ENCODE measurements around the gene SPATC1L.
"Not testable (repeated sequence)": the region's sequence is repeated elsewhere in the genome, so short reads cannot be mapped to it uniquely, and the experiment has no call there.

The SPATC1L gene

DNA sequence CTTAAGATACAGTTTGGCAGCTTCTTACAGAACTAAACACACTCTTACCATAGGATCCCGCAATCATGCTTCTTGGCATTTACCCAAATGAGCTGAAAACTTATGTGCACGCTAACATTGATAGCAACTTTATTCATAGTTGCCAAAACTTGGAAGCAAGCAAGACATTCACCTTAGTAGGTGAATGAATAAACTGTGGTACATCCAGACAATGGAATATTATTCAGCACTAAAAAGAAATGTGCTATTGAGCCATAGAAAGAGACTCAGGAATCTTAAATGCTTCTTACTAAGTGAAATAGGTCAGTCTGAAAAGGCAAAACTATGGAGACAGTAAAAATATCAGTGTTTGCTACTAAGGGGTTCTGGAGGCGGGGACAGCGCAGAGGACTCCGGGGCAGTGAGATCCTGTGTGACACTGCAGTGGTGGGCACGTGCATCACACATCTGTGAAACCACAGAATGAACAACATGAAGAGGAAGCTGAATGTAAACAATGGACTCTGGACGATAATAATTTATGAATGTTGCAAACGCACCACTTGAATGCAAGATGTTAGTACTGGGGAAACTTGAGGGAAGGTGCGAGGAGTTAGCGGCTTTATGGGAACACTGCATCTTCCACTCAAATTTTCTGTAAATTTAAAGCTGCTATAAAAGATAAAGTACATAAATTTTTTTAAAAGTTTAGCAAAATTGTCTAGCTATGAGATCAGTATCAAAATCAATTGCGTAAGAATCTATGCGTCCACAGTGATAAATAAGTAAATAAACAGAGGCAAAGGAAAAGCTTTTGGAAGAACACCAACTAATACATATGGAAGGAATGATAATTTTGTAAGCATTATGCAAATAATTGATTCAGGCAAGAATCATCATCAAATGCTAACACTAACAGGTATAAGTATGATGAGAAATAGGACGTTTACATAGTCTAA lies 15.4 kb upstream of the SPATC1L start:
- no peak for DNase-seq

- DNase-seq: no peak
These were observed 12.5 kb upstream of the SPATC1L start for GRCh38 chr21:46196733-46197132.

DNA sequence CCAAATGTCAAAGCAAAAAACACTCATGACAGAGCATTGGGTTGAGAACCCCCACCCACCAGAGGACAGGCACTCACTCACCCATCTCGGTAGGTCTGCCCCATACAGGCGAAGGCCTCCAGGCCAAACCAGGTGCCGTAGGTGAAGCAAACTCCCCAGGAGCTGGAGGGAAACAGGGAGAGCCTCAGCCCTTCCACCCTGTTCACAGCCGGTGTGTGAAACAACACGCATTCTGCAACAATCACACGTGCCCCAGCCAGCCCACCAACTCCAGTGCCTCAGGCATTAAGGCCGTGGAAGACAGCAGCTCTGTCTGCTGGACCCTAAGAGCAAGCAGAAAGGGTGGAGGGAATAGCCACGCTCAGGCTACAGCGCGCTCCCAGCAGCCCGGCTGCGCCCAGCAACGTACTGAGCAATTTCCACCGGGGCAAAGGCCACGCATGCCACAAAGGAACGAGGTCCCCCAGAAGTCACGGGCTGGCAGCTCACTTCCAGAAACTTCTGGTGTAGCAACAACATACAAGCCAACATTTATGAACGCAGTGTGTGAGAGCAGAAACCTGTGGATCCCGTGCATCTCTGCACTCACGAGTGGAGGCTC lies 11.4 kb upstream of the SPATC1L start:
- no peak for DNase-seq

DNA sequence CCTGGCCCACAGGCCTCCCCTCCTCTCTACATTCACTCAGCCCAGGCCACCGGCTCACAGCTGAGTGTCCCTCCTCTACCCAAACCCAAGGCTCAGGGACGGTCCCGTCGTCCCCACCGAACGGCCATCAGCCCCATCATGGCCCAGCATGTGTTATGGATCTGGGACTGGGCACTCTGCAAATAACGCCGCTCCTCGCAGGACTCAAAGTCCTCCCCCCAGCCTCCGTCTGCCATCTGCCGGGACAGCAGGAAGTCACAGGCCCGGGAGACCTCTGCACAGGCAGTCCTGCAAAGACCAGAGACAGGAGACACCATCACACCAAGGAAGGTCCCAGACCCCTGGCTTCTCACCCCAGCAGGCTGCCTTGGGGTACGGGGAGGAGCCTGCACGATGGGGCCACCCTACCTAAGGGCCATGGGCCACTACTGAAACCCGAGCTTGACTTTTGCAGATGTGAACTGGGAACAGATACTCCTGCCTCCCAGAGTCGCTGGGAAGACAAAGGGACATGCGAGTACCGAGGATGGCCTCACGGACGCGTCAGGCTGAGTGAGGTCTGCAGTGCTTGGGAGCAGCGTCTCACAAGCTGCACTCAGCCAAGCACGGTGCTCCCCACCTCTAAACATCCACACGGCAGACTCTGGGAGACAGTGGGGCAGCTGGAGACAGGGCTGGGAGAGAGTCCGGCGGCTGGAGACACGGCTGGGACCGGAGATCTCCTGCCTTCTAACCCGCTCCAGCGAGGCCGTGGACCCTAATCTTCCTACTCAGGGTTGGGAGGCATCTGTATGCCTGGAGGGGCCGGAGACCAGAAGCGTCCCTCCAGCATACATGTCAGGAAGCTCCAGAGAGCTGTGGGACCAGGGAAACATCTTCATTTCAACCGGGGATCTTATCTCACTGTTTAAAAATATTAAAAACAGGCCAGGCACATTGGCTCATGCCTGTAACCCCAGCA lies 10.4 kb upstream of the SPATC1L start:
- no peak for DNase-seq

- no peak for DNase-seq
These were observed 9.6 kb upstream of the SPATC1L start for GRCh38 chr21:46193829-46194373.

- DNase-seq: no peak
These were observed 7.7 kb upstream of the SPATC1L start for GRCh38 chr21:46191686-46192575.

DNA sequence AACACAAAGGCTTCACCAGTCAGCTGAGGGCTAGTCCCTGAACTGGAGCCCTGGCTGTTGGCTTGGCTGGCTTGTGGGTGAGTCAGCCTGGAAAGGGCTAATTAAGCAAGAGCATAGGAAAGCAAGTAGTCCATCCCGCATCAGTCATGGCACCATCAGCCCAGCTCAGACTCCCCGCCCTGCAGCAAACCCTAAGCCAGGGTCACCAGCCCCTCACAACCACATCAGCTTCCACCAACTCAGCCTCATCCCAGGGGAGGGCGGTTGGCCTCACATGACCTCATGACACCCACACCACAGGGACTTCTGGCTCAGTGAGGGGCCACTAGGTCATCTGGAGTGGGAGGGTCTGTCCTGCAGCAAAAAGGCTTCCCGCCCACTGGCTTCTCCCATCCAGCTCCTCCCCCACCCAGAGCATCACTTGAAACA lies 7.0 kb upstream of the SPATC1L start:
- DNase-seq: no peak

- no peak for DNase-seq
These were observed 6.4 kb upstream of the SPATC1L start for GRCh38 chr21:46190491-46191131.

DNA sequence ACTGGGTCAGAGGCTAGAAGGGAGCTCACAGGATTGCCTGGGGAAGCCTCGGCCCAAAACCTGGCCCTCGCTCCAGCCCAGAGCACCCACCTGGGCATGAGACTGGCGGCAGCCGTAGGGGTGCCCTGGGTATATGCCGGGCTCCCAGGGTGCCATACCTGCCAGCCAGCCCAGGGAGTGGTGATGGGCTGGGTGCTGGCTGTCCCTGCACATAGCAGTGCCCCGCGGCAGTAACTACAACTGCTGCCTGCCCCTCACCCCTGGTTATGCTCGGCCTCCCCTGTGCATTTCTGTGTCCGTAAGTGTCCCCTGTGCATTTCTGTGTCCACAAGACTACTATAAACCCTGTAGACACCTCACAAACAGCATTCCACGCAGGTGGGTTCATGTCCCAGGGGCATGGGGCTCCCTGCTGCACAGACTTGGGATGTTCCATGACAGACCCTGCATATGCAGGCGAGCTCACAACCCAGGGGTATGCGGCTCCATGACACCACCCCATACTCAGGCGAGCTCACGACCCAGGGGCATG lies 5.8 kb upstream of the SPATC1L start:
- DNase-seq: no peak

GRCh38 chr21:46189213-46189958 lies 5.1 kb upstream of the SPATC1L start:
- no peak for DNase-seq

DNA sequence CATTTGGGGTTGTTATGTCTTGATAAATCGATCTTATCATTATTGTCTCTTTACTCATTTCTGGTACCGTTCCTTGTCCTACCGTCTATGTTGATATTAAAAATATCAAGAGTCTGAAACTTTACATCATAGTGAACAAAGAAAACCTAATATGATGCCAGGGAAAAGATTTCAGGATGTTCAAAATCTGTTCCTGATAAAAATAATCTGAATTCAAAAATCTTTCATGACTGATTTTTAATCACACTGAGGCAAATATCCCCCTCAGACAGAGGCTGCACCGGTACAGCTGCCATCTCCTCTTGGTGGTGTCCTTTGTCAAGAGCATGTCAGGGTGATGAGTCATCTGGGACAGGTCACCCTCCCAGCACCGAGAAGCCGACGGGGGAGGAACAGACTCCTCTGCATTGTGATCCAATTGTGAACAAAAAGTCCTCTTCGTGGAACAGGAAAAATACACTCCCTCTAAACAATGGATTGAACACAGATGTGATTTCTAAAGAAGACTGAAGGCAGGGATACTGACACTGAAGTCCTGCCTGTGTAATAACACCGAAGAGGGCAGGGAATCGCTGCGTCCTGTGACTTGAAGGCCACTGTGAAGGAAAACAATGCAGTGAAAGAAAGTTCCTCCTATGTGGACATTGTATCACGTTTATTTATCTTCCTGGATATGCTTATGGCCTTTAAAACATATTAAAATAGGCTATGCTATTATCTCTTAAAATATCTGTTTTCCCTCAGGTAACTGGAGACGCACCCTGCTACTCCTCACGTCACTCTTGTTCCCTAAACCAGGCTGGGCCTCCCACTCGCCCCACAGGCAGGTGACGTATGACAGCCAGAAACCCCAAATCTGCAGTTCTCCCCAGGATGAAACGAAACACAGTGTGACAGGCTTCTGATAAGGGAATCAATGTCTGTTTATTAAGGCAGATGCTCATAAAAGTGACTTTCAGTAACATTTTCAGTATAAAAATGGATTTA lies 4.3 kb upstream of the SPATC1L start:
- peak; percentile 62 for DNase-seq

GRCh38 chr21:46187814-46188213 lies 3.6 kb upstream of the SPATC1L start:
- no peak for DNase-seq

- no peak for DNase-seq
These were observed 3.0 kb upstream of the SPATC1L start for GRCh38 chr21:46187261-46187660.

DNA sequence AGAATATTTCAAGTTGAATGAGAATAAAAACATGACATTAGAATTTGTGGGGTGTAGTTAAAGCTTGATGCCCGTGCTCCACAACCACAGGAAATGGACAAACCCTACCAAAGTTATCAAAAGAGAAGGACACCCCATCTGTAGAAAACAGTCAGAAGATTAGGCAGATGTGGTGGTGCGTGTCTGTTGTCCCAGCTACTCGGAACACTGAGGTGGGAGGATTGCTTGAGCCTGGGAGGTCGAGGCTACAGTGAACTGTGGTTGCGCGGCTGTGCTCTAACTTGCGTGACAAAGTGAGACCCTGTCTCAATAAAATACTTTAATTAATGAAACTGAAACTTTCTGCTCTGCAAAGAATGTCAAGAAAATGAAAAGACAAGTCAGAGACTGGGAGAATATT lies 1.5 kb upstream of the SPATC1L start:
- peak; percentile 72 for DNase-seq

- peak; percentile 81 for DNase-seq
These were observed 631 bp upstream of the SPATC1L start for GRCh38 chr21:46184625-46185555.

DNA sequence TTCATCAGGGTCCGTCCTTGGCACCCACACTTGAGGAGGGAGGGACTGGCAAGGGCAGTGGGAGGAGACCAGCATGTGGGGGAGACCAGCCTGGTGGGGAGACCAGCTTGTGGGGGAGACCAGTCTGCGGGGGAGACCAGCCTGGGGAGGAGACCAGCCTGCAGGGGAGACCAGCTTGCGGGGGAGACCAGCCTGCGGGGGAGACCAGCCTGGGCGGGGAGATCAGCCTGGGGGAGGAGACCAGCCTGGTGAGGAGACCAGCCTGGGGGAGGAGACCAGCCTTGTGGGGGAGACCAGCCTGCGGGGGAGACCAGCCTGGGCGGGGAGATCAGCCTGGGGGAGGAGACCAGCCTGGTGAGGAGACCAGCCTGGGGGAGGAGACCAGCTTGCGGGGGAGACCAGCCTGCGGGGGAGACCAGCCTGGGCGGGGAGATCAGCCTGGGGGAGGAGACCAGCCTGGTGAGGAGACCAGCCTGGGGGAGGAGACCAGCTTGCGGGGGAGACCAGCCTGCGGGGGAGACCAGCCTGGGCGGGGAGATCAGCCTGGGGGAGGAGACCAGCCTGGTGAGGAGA lies 836 bp downstream of the SPATC1L start:
- DNase-seq: not testable (repeated sequence)
